ENCODE data around the gene KSR2.

- TF ChIP-seq POLR2A (IDR thresholded peaks at IDR 0.05; ENCODE audit: low read length) (no peak), GATA1 (IDR thresholded peaks at IDR 0.05; ENCODE audit: low read depth, low read length) (no peak)
These were observed 282.6 kb downstream of the KSR2 start for GRCh38 chr12:117686210-117686609.

Measured in erythroblast (primary cell).